ENCODE results near the gene PRDM11. TPM values are rescaled to one million over a fixed set of nuclear protein-coding genes. Genes with fewer than 3 reads are reported as not detected.
A peak's percentile ranks its signal among the peaks of the same experiment; 100 is the strongest.

Gene PRDM11
- total RNA-seq, 1 experiment from 2014 or later: 8.1 TPM

DNA sequence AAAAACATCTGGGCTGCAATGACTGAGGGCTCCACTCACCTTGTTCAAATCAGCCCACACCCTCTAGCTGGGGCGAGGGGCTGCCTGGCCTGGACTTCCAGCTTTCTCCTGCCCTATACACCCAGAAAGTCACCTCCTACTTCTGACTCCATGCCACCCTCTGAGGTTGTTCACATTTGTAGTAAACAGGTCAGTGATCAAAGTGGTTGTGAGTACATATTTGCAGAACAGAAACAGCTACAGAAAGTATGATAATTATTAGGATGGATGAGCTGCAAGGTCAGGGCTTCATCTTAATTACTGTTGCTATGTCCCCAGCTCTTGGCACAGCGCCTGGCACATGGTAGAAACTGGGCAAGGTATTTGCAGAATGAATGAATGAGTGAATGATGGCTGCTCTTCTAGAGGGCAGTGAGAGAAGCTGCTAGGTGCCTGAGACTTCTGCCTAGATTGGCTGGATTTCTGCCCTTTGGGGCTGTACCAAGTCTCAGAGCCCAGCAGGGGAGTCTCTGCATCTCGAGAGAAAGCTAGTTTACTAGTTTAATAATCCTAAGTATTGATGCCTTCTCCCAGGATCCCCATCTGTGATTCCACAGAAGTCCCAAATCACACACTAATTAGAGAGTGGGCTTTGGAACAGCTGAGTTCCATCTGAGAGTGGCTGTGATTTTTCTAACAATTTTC, 103.7 kb downstream of the PRDM11 start:
- H3K4me3 Mint-ChIP-seq (ENCODE audit: low read depth, unreplicated experiment): no peak overlapping the region
- H3K36me3 Mint-ChIP-seq (ENCODE audit: insufficient read depth, unreplicated experiment): no peaks in the 10 kb centered on the region
- no peak for TF ChIP-seq CTCF (IDR thresholded peaks at IDR 0.05; ENCODE audit: unreplicated experiment)
- no peaks in the 10 kb centered on the region for H3K4me1 Mint-ChIP-seq (ENCODE audit: low read depth, unreplicated experiment)
- CTCF ChIA-PET: interaction anchor here (0.9 kb wide), 1 partner anchor 42 kb away, joined by 3 read pairs; no protein-coding TSS in a partner anchor
- H3K27ac Mint-ChIP-seq (ENCODE audit: unreplicated experiment): no peak overlapping the region
- intact Hi-C loops (cut with micrococcal nuclease; ENCODE audit: unreplicated experiment): no loop called here
- no peaks in the 10 kb centered on the region for H3K9me3 Mint-ChIP-seq (ENCODE audit: low read depth, unreplicated experiment)
- no peak for DNase-seq
- no TSS peak for BruUV-seq (replicated peaks)
- no peaks in the 10 kb centered on the region for H3K27me3 Mint-ChIP-seq (ENCODE audit: unreplicated experiment)

- no peaks in the 10 kb centered on the region for H3K36me3 Mint-ChIP-seq (ENCODE audit: insufficient read depth, unreplicated experiment)
- BruUV-seq (replicated peaks): no TSS peak
- CTCF ChIA-PET: interaction anchor here (0.7 to 1.9 kb wide), 7 partner anchors 15 to 142 kb away, joined by 3 to 15 read pairs (median 3); partner anchors contain the start of gene SYT13
- intact Hi-C loops (cut with micrococcal nuclease; ENCODE audit: unreplicated experiment): loop anchor here (1.0 kb wide), 1 partner anchor 41 kb away; no protein-coding TSS in a partner anchor
- no peak overlapping the region for H3K27ac Mint-ChIP-seq (ENCODE audit: unreplicated experiment)
- DNase-seq: peak; percentile 68
- peak; percentile 69 for TF ChIP-seq CTCF (IDR thresholded peaks at IDR 0.05; ENCODE audit: unreplicated experiment)
- H3K27me3 Mint-ChIP-seq (ENCODE audit: unreplicated experiment): no peaks in the 10 kb centered on the region
- no peaks in the 10 kb centered on the region for H3K4me1 Mint-ChIP-seq (ENCODE audit: low read depth, unreplicated experiment)
- no peaks in the 10 kb centered on the region for H3K9me3 Mint-ChIP-seq (ENCODE audit: low read depth, unreplicated experiment)
- H3K4me3 Mint-ChIP-seq (ENCODE audit: low read depth, unreplicated experiment): no peak overlapping the region
These were observed 105.9 kb downstream of the PRDM11 start for GRCh38 chr11:45252134-45252856.

- H3K4me1 Mint-ChIP-seq (ENCODE audit: low read depth, unreplicated experiment): no peaks in the 10 kb centered on the region
- H3K9me3 Mint-ChIP-seq (ENCODE audit: low read depth, unreplicated experiment): no peaks in the 10 kb centered on the region
- no peak for TF ChIP-seq CTCF (IDR thresholded peaks at IDR 0.05; ENCODE audit: unreplicated experiment)
- intact Hi-C loops (cut with micrococcal nuclease; ENCODE audit: unreplicated experiment): loop anchor here (1.0 kb wide), 1 partner anchor 40 kb away; no protein-coding TSS in a partner anchor
- CTCF ChIA-PET: interaction anchor here (0.9 to 1.9 kb wide), 5 partner anchors 15 to 142 kb away, joined by 3 to 15 read pairs (median 4); partner anchors contain the start of gene SYT13
- H3K27me3 Mint-ChIP-seq (ENCODE audit: unreplicated experiment): no peaks in the 10 kb centered on the region
- H3K4me3 Mint-ChIP-seq (ENCODE audit: low read depth, unreplicated experiment): no peak overlapping the region
- DNase-seq: no peak
- H3K36me3 Mint-ChIP-seq (ENCODE audit: insufficient read depth, unreplicated experiment): no peaks in the 10 kb centered on the region
- no peak overlapping the region for H3K27ac Mint-ChIP-seq (ENCODE audit: unreplicated experiment)
- BruUV-seq (replicated peaks): no TSS peak
These were observed 106.4 kb downstream of the PRDM11 start for GRCh38 chr11:45252877-45253276.

- H3K27ac Mint-ChIP-seq (ENCODE audit: unreplicated experiment): no peak overlapping the region
- no peak for DNase-seq
- intact Hi-C loops (cut with micrococcal nuclease; ENCODE audit: unreplicated experiment): no loop called here
- no peaks in the 10 kb centered on the region for H3K27me3 Mint-ChIP-seq (ENCODE audit: unreplicated experiment)
- no TSS peak for BruUV-seq (replicated peaks)
- no peaks in the 10 kb centered on the region for H3K9me3 Mint-ChIP-seq (ENCODE audit: low read depth, unreplicated experiment)
- peaks cover 7% of the 10 kb centered on the region for H3K4me1 Mint-ChIP-seq (ENCODE audit: low read depth, unreplicated experiment)
- H3K36me3 Mint-ChIP-seq (ENCODE audit: insufficient read depth, unreplicated experiment): no peaks in the 10 kb centered on the region
- TF ChIP-seq CTCF (IDR thresholded peaks at IDR 0.05; ENCODE audit: unreplicated experiment): no peak
- no peak overlapping the region for H3K4me3 Mint-ChIP-seq (ENCODE audit: low read depth, unreplicated experiment)
- CTCF ChIA-PET: interaction anchor here (1.9 kb wide), 1 partner anchor 41 kb away, joined by 15 read pairs; no protein-coding TSS in a partner anchor
These were observed 107.2 kb downstream of the PRDM11 start for GRCh38 chr11:45253640-45254039.
